ENCODE measurements around the gene SELENOW.
"Not testable (repeated sequence)": the region's sequence is repeated elsewhere in the genome, so short reads cannot be mapped to it uniquely, and the experiment has no call there.

The SELENOW gene

DNA sequence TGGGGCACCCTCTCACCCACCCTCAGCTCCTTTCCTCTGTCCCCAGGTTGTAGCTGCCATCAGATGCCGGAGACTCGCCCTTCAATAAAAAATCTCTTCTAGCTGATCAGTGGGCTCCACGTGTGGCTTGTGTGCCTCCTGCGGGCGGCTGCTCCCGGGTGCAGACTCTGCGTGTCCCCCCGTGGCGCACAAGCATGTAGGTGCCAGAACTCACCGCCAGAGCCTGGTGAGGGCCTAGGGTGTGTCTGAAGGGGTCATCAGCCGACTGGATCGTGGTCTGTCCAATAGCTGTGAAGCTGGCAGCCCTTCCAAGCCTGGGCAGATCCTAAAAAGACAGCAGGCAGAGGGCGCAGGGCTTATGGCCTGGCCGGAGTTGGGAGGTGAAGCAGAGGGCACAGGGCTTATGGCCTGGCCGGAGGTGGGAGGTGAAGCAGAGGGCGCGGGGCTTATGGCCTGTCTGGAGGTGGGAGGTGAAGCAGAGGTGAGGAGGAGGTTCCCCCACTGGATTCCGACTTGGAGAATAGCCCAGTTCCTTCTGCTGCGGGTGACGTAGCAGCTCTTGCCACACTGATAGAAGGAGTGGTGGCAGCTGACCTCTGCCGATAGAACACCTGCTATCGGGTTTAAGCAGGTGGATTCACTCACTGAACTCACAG is 21.4 kb upstream of the SELENOW start:
- no peak for DNase-seq

DNA sequence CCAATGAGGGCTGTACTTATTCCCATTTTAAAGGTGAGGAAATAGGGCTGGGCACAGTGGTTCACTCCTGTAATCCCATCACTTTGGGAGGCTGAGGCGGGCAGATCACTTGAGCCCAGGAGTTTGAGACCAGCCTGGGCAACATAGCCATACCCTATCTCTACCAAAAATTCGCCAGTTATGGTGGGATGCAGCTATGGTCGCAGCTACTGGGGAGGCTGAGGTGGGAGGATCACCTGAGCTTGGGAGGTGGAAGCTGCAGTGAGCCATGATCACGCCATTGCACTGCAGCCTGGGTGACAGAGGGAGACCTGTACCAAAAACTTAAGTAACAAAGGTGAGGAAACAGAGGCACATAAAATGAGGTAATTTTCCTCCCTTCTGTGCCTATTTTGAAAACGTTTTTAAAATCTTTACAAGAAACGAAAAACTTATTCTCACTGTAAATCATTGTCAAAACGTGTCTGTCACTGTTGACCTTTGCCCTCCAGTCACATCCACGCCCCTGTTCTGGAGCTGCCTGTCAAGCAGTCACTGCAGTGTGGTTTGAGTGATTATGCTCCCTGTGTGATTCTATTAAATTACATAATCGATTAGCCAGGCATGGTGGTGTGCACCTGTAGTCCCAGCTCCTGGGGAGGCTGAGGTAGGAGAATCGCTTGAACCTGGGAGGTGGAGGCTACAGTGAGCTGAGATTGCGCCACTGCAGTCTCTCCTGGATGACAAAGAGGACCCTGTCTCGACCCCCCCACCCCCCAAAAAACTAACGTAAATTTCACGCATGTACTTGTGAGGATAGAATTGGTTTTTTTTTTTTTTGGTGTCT is 20.7 kb upstream of the SELENOW start:
- DNase-seq: no peak

DNA sequence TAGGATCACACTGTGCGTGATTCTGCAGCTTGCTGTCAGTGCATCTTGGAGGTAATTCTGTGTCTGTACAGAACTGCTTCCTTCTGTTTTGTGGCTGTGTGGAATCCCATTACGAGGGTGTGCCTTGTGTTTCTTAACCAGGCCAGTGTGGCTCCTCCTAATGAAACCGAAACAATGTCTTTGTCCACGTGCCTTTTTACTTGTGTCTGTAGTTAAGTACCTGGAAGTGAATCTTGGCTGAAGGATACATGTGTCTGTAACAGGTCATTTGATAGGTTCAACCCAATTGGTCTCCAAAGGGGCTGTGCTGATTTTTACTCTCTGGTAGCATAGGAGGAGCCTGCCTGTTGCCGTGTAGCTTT is 20.1 kb upstream of the SELENOW start:
- DNase-seq: no peak

DNA sequence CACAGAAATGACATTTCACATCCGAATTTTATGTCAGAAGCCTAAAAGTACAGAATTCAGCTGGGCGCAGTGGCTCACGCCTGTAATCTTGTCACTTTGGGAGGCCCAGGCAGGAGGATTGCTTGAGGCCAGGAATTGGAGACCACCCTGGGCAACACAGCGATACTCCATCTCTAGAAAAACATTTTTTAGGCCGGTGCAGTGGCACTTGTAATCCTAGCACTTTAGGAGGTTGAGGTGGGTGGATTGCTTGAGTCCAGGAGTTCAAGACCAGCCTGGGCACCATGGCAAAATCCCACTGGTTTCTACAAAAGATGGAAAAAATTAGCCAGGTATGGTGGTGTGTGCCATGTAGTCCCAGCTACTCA is 17.9 kb upstream of the SELENOW start:
- no peak for DNase-seq

DNA sequence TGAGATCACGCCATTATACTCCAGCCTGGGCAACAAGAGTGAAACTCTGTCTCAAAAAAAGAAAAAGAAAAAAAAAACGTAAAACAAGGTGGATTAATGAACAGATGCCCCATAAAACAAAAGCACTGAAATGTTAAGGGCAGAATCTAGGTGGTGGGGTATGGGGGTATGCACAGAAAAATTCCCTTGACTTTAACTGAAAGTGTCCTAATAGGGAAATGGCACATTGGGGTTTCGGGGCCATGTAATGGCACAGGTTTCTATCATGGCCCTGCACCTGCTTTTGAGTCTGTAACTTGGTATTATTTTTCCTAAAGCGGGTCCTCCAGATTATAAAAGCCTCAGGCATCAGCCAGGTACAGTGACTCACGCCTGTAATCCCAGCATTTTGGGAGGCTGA is 16.9 kb upstream of the SELENOW start:
- no peak for DNase-seq

DNA sequence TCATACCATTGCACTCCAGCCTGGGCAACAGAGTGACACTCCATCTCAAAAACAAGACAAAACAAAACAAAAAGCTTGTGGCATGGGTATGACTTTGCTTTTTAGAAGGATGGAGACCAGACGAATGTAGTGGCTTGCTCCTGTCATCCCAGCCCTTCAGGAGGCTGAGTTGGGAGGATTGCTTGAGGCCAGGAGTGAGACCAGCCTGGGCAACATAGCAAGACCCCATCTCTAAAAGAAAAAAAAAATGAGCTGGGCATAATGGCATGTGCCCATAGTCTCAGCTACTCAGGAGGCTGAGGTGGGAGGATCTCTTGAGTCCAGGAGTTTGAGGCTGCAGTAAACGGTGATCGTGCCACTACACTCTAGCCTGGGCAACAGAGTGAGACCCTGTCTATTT is 16.4 kb upstream of the SELENOW start:
- DNase-seq: no peak

DNA sequence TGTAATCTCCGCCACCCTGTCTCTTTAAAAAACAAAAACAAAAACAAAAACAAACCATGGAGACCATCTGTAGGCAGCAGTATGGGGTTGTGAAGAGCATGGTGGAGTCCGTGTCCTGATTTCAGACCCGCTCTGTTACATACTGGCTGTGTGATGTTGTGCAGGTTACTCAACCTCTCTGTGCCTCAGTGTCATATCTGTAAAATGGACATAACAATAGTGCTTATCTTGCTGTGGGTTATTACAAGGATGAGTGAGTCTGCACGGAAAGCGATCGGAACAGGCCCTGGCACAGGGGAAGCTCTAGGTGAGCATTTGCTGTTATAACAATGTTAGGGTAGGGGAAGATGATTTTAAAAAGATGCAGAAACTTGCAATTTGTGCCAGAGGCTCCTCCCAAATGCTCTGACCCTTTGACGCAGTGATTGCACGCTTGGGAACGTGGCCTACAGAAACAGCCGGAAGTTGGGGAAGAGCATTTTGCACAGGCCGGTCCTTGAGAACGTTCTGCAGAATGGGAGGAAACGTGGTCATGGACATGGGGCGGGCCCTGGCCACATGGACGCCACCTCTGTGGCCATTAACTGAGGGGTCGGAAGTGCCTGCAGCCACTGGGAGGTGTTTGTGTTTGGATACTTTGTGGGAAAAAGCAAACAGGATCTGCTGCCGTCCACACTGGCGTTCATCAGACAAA is 15.7 kb upstream of the SELENOW start:
- DNase-seq: no peak

DNA sequence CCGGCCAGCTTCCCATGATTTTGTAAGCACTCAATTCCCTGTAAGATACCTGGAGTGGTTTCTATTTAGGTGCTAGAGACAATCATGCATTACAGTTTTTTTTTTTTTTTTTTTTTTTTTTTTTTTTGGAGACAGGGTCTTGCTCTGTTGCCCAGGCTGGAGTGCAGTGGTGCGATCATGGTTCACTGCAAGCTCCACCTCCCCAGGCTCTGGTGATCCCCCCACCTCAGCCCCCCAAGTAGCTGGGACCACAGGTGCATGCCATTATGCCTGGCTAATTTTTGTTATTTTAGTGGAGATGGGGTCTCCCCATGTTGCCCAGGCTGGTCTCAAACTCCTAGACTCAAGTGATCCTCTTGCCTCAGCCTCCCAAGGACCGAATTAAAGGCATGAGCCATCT is 13.8 kb upstream of the SELENOW start:
- DNase-seq: not testable (repeated sequence)

DNA sequence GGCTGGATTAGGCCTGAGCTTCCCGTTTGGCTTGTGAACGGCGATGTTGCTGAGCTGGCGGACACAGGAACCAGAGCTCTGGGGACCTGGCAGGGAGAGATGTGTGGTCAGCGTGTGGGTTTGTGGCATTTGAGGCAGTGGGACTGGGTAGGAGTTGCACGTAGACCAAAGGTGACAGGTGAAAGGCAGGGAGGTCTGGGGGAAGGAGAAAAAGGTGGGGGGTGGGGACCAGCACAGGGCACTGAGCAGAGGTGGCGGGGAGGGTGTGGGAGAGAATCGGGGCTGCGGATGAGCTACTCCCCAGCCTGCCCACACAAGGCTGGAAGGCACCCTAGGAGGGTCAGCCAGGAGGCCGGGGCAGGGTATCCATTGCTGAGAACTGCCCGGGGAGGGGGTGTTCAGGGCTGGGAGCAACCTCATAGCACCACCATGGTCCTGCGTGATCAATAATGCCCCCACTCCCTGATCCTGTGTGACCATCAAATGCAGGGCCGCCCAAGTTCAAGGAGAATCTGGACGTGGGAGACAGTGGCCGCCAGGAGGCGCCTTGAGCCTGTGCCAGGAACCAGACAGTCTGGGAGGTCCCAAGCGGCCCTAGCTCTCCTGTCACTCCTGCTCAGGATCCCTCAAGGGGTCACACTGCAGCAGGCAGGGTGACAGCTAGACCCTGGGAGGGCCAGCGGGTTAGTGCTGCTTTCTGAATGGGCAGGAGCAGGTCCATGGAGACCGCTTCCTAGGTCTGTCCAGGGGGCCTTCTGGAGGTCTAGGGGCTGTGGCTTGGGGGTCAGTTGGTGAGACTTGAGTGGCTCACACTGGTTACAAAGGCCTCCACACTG is 12.8 kb upstream of the SELENOW start:
- DNase-seq: peak; percentile 77

DNA sequence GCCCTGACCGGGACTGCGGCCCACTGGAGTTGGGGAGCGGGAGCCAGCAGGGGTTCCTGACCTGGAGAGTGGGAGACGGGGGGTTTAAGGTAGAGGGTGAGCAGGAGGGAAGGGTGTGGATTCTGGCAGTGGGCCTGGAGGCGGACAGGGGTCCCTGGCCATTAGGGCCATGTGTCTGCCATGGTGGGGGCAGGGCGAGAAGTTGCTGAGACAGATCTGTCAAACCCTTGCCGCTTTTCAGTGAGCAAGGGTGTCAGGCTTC is 12.2 kb upstream of the SELENOW start:
- DNase-seq: no peak

DNA sequence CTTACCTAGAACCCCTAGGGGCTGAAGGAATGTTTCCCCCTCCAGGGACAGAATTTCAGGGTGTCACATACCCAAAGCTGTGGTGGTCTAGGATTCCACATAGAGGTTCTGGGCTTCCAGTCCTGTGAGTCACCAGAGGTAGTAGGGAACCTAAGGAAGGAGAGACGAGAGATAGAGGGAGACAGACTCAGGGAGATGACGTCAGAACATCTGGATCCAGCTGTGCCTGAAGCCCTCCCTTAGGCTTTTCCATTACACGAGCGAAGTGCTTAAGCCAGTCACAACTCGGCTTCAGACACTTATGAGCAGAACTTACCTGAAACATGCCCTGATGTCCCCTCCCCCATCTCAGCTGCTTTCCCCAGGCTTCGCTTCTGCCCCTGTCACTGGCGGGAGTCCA is 11.8 kb upstream of the SELENOW start:
- DNase-seq: no peak

DNA sequence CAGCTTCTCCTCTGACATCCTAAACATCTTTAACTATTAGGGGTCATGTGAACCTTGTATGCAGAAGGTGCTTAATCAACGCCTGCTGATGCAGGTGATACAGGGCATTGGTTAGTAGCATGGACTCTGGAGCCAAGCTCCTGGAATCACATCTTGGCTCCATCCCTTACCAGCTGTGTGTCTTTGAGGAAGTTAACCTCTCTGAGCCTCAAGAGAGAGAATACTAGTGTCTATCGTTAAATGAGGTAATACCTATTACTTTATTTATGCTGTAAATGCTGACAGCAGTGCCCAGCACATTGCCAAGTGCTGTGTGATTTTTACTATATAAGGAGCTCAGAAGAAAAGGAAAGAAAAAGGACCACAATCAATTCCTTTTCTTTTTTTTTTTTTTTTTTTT is 11.2 kb upstream of the SELENOW start:
- DNase-seq: no peak

DNA sequence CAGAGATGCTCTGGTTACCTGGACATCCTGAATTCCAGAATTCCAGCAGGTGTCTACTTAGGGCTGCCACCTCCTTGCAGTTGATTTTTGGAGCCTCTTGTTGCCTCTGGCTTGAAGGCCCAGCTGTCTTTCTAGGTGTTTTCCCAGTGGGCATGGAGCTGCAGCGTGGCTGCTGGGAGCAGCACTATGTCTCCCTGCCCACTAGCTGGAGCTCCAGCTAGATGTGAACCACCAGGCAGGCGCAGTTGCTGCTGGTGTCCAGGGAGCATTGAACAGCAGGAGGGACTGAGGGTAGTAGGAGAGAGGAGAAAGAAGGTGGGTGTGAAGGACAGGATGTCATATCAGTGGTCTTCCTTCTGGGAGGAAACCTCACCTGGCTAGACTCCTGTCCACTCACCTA is 9.9 kb upstream of the SELENOW start:
- no peak for DNase-seq

DNA sequence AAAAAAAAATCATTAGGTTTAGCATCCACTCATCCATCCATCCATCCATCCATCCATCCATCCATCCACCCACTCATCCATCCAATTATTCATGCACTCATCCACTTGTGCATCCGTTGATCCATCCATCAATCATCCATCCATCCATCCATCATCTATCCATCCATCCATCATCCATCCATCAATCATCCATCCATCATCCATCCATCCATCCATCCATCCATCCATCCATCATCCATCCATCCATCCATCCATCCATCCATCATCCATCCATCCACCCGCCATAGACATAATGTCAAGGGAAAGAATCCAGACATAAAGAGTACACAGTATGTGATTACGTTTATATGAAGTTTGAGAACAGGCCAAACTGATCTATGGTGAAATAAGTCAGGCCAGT is 9.0 kb upstream of the SELENOW start:
- no peak for DNase-seq

DNA sequence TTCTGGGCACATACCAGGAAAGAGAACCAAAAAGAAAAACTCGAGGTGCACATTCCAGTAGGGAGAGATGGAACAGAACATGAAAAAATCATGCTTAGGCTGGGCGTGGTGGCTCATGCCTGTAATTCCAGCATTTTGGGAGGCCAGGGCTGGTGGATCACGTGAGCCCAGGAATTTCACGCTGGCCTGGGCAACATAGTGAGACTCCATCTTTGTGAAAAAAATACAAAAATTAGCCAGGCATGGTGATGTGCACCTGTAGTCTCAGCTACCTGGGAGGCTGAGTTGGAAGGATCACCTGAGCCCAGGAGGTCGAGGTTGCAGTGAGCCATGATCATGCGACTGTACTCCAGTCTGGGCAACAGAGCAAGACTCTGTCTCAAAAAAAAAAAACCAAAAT is 7.2 kb upstream of the SELENOW start:
- not testable (repeated sequence) for DNase-seq

DNA sequence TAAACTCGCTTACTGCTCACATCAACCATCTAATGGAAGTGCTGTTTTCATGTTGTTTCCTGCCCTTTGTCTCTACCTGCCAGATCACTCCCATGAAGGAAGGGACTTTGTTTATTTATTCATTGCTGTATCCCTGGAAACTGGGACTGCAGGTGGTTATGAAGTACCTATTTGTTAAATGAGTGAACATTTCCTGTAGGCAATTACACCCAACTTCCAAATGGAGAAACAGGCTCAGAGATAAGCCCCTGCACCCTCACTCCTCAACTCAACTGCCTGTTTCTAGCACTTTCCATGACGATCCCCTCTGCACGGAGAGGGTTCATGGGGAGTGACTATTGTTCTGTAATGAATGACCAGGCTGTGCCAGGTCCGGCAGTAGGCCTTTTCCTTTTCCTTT is 1.9 kb upstream of the SELENOW start:
- no peak for DNase-seq

DNA sequence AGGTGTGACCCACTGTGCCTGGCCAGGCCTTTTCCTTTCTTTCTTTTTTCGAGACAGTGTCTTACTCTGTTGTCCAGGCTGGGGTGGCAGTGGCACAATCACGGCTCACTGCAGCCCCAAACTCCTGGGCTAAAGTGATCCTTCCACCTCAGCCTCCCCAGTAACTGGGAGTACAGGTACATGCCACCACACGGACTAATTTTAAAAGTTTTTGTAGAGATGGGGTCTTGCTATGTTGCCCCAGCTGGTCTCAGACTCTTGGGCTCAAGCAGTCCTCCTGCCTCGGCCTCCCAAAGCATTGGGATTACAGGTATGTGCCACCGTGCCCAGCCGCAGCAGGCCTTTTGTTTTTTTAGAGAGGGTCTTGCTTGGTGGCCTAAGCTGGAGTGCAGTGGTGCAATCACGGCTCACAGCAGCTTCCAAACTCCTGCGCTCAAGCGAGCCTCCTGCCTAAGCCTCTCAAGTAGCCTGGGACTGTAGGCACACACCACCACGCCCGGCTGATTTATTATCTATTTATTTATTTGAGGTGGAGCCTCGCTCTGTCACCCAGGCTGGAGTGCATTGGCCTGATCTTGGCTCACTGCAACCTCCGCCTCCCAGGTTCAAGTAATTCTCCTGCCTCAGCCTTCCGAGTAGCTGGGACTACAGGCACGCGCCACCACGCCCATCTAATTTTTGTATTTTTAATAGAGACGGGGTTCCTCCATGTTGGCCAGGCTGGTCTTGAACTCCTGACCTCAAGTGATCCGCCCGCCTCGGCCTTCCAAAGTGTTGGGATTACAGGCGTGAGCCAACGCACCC is 1.1 kb upstream of the SELENOW start:
- DNase-seq: not testable (repeated sequence)

DNA sequence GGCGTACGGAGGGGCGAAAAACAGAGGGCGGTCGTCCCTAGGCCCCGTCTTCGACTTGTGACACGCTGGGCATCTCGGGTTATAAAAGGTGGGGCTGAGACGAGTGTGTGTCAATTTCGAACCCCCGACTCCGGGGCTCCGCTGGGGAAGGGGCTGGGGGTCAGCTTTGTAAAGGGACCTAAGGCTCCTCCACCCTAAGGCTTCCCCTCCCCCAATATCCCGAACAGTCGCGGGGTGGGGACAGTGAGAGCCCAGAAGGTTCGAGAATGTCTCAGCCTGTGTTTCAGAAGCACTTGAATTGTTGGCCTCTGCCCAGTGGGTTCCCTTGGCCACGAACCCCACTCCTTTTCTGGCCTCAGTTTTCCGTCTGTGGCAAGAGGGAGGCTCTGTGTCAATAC is 450 bp downstream of the SELENOW start:
- DNase-seq: no peak

DNA sequence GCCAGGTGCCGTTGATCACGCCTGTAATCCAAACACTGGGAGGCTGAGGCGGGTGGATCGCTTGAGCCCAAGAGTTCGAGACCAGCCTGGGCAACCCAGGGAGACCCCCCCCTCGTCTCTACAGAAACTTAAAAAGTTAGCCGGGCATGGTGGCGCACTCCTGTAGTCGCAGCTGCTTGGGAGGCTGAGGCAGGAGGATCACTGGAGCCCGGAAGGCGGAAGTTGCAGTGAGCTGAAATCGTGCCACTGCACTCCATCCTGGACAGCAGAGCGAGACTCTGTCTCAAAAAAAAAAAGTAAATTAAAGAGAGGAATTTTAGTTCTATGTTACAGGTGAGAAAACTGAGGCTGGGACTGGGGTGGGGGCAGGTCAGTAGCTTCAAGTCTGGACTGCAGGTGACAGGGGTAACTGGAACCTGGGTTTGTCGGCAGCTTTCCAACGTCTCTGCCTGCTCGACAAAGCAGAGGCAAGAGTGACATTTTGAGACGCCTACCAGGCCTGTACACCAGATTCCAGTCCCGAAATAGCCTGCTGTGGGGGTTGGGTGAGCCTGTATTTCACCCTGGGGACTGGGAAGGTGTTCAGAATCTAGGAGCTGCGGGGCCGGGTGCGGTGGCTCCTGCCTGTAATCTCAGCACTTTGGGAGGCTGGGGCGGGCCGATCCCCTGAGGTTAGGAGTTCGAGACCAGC is 1.2 kb downstream of the SELENOW start:
- DNase-seq: no peak

DNA sequence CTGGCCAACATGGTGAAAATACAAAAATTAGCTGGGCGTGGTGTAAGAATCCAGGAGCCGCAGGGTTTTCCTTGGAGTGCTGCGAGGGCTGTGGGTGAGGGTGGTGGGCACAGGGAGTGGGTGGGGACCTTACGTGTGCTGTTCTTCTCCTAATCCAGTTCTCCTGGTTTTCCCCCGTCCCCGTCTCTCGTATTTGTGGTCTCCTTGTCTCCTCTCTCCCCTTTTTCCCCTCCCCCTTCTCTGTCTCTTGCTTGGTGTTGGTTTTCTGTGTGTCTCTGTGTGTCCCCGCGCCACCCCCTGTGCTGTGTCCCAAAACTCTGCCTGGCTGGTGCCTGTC is 1.7 kb downstream of the SELENOW start:
- no peak for DNase-seq

DNA sequence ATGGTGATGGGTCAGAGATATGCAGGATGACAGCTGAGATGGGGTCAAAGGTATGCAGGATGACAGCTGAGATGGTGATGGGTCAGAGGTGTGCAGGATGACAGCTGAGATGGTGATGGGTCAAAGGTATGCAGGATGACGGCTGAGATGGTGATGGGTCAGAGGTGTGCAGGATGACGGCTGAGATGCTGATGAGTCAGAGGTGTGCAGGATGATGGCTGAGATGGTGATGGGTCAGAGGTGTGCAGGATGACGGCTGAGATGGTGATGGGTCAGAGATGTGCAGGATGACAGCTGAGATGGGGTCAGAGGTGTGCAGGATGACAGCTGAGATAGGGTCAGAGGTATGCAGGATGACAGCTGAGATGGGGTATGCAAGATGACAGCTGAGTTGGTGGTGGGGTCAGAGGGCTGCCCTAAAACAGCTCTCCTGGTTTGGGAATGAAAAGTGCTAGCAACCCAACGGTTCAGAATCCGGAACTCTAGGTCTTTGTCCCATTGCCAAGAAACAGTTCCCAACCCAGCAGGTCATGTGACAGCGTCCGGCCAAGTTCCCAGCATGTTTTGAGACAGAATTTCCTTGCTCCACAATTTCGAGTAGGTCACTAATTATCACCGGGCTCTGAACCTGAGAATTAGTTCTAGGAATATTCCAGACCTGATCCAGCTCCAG is 3.2 kb downstream of the SELENOW start:
- no peak for DNase-seq

DNA sequence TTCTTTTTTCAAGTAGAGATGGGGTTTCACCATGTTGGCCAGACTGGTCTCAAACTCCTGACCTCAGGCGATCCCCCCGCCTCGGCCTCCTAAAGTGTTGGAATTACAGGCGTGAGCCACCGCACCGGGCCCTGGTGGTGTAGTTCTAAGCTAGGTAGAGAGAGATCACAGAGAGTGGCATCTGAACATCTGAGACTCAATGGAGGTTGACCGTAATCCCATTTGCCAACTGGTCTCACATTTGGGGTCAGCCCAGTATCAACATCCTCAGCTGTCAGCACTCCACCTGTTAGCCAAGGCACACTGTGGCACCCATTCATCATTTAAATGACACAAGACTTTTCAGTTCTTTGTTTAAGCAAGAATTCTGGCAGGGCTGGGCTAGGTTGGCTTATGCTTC is 8.1 kb downstream of the SELENOW start:
- DNase-seq: no peak

All from OCI-M1 (cell line).